Psoas muscle (tissue), 8 donors: Measurements from ENCODE around the gene MAPKAPK3. TPM values are rescaled to one million over a fixed set of nuclear protein-coding genes. Genes with fewer than 3 reads are reported as not detected.

Source experiments
- ATAC-seq, 4 donors: fragments of 200-7000 bp; cut with Tn5 transposase; one replicate each; pipeline ENCODE4 v1.9.1; 2020; ENCODE audit warnings: moderate library complexity in 3 of 4, mild to moderate bottlenecking in 2 of 4
- DNase-seq, 2 donors: peaks; one replicate each; pipeline ENCODE4 v3.0.0-alpha.2; 2020
- H3K27ac ChIP-seq: fragments of 200-600 bp; one replicate; pipeline ENCODE4 v1.8.0; 2022
- H3K27me3 ChIP-seq, 3 donors: fragments of 200-600 bp in 1 of 3; one replicate each; pipeline versions ENCODE4 v1.6.1 to v1.8.0; 2013 to 2022; ENCODE audit warnings: low read length in 2 of 3, mild to moderate bottlenecking in 2 of 3, moderate library complexity in 1 of 3; ENCODE audit not compliant: insufficient read depth in 3 of 3
- H3K36me3 ChIP-seq, 2 donors: fragments of 200-600 bp in 1 of 2; one replicate each; pipeline versions ENCODE4 v1.6.1 to v1.8.0; 2013 to 2022; ENCODE audit warnings: low read depth in 1 of 2, mild to moderate bottlenecking in 1 of 2, moderate library complexity in 1 of 2; ENCODE audit not compliant: insufficient read depth in 1 of 2
- H3K4me1 ChIP-seq: fragments of 200-600 bp; one replicate; pipeline ENCODE4 v1.8.0; 2022
- H3K4me3 ChIP-seq: fragments of 200-600 bp; one replicate; pipeline ENCODE4 v1.8.0; 2022; ENCODE audit warnings: mild to moderate bottlenecking
- H3K9me3 ChIP-seq: fragments of 200-600 bp; one replicate; pipeline ENCODE4 v1.8.0; 2022
- WGBS, 3 donors: extraction: QIAGEN DNeasy Blood & Tissue Kit; methylation state at CpG; one replicate each; pipeline versions ENCODE4 v1.1.6 to v1.1.7; 2013; 5-methylcytosine and 5-hydroxymethylcytosine counted together
- intact Hi-C, 2 donors: fragments of 100-400 bp; cut with DNase I; formaldehyde crosslinking; loops; one replicate each; pipeline versions ENCODE4 v1.11.0 to v1.14.2; 2022
- polyA plus RNA-seq, 3 donors: library from polyadenylated mRNA; stranded (reverse); fragments of 200-250 nt; gene quantifications; one replicate each; pipeline ENCODE4 v1.2.3, GENCODE V29; 2013
- total RNA-seq, 4 donors: library from RNA; stranded (reverse); fragmentation: NEBNext Ultra II Directional in 2 of 4; extraction: Animal tissue kit (Norgen Biotek cat#: 25700) in 2 of 4; gene quantifications; one replicate each; pipeline versions ENCODE4 v1.2.1 to v1.2.4, GENCODE V29; 2021 to 2023
- TF ChIP-seq, protein P1 (sequence below): fragments of 200-600 bp; IDR thresholded peaks from one replicate; pipeline ENCODE4 v1.8.0; 2022; ENCODE audit warnings: antibody characterized with exemption
- donor health status: healthy with polysubstance abuse.
- donor health status: DM: no; HTN: no; CAD: no; lungs with moderate emphysema.
- donor health status: Bipolar disorder and iron deficiency.
- donor health status: healthy.
- donor health status: DM: yes; HTN: yes; CAD: no.
- donor health status: DM: no; HTN: no; CAD: no.
- donor health status: DM: no; HTN: no; CAD: no.
- donor health status: DM: yes; HTN: yes; CAD: no.

MAPKAPK3 gene
- total and polyA plus RNA-seq, 7 donors, result 88.2 to 409 (median 249) TPM

DNA sequence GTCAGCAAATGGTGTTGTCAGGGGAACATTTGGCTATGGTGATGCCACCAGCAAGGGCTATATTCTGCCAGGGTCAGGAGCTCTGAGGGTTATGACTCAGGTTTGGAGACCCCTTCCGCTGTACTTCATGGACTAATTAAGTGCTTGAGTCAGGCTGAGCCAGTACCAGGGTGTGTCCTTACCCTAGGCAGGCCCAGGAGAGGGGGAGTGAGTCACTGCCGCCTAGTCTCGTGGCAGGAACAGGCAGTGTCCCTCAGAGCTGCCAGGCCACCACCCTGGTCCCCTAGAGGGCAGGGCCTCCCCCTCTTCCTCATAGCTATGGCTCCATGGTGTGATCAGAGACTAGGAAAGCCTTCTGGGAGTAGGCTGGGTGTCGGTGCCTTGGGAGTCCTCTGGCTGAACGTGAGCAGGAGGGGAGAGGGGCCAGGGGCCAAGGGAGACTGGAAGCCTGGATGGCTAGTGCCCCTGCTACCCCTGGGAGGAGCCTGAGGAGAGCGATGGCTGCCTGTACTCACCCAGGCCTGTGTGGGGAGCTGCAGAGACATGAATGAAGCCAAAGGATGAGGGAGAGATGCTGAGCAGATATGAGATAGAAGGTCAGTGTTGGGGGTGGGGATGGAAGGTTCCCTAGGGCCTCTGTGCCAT lies 10.6 kb downstream of the MAPKAPK3 start:
- Histone ChIP-seq H3K4me1 (peaks cover 85% of the 10 kb centered on the region), H3K27ac (peak overlapping the region; percentile 88), H3K9me3 (no peaks in the 10 kb centered on the region), H3K27me3 (no peaks in the 10 kb centered on the region), H3K4me3 (no peak overlapping the region), H3K36me3 (peaks cover 0 to 3% of the 10 kb centered on the region in 2 donors)
- TF ChIP-seq, protein P1, sequence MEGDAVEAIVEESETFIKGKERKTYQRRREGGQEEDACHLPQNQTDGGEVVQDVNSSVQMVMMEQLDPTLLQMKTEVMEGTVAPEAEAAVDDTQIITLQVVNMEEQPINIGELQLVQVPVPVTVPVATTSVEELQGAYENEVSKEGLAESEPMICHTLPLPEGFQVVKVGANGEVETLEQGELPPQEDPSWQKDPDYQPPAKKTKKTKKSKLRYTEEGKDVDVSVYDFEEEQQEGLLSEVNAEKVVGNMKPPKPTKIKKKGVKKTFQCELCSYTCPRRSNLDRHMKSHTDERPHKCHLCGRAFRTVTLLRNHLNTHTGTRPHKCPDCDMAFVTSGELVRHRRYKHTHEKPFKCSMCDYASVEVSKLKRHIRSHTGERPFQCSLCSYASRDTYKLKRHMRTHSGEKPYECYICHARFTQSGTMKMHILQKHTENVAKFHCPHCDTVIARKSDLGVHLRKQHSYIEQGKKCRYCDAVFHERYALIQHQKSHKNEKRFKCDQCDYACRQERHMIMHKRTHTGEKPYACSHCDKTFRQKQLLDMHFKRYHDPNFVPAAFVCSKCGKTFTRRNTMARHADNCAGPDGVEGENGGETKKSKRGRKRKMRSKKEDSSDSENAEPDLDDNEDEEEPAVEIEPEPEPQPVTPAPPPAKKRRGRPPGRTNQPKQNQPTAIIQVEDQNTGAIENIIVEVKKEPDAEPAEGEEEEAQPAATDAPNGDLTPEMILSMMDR, result peak; percentile 28
- intact Hi-C loops, result no loop called here
- peak; percentile 80 to 88 (median 83) for ATAC-seq
- WGBS, 3 donors, result 27 to 52% (median 30%) methylated on average over 6 of the region's 6 CpGs
- peak; percentile 83 to 95 for DNase-seq

DNA sequence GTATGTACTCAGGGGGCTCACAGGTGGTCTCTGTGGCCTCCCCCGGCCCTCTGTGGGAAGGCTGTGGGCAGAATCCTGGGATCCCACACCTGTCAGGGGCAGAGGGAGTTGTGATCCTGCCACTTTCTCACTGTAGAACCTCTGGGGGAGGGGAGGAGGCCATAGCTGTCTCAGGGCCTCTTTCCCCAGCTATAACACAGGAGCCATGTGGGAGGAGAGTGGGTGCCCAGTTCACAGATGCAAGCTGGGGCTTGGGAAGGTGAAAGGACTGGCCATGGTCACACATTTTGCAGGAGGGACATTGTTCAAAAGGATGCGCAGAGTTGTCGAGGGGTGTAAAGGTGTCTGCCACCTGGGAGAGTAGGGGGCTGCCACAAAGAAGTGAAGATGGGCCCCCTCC lies 11.7 kb downstream of the MAPKAPK3 start:
- no peaks in the 10 kb centered on the region for H3K9me3 ChIP-seq
- peaks cover 83% of the 10 kb centered on the region for H3K4me1 ChIP-seq
- H3K4me3 ChIP-seq, result no peak overlapping the region
- H3K27me3 ChIP-seq, result no peaks in the 10 kb centered on the region
- intact Hi-C loops, result no loop called here
- TF ChIP-seq, protein P1, result no peak
- ATAC-seq (no peak), DNase-seq (no peak)
- 96 to 98% (median 97%) methylated on average over 3 of the region's 3 CpGs for WGBS, 3 donors
- H3K27ac ChIP-seq, result peak overlapping the region; percentile 88
- H3K36me3 ChIP-seq, result no peaks in the 10 kb centered on the region

DNA sequence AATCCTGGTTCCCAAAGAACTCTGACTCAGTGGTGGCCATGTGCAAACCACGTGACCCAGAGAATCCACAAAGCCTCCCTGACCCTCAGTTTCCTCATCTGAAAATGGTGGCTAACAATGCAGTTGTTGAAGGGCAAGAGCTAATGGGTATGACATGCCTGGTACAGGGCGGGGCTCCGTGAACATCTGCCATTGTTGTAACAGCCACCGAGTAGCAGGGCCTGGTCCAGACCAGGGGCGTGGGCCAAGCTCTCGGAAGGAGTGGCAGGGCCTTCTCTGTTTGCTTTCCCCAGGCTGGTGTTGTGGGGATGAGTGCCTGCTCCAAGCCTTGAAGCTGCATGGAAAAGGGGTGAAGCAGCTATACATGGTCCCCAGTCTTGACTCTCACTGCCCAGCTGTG lies 13.4 kb downstream of the MAPKAPK3 start:
- DNase-seq, result no peak
- TF ChIP-seq, protein P1, result no peak
- WGBS, 3 donors, result 78 to 81% (median 80%) methylated on average over 6 of the region's 6 CpGs
- Histone ChIP-seq H3K36me3 (no peaks in the 10 kb centered on the region), H3K27ac (peak overlapping the region; percentile 50), H3K4me1 (peaks cover 65% of the 10 kb centered on the region), H3K27me3 (no peaks in the 10 kb centered on the region), H3K4me3 (no peak overlapping the region), H3K9me3 (no peaks in the 10 kb centered on the region)
- ATAC-seq, result no peak
- intact Hi-C loops, result no loop called here

DNA sequence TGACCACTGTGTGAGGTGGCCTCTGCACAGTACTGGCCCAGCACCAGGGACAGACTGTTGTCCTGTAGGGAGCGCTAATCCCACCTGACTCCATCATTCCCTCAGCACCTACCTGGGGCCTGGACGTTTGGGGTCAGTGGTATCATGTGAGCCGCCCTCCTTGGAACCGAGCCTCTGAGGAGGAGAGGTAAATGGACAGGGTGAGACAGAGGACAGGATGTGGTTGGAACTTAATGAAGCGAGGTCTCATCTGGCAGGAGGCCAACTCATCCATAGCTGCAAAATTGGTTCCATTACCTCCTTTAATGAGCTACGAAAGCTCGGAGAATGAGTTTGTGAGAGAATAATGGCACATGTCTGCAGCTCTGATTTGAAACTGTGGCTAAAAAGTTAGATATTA lies 13.9 kb downstream of the MAPKAPK3 start:
- Histone ChIP-seq H3K9me3 (no peaks in the 10 kb centered on the region), H3K27ac (peak overlapping the region; percentile 23), H3K36me3 (no peaks in the 10 kb centered on the region), H3K4me3 (no peak overlapping the region), H3K27me3 (no peaks in the 10 kb centered on the region), H3K4me1 (peaks cover 62% of the 10 kb centered on the region)
- intact Hi-C loops, result no loop called here
- 67 to 72% (median 67%) methylated on average over 7 of the region's 7 CpGs for WGBS, 3 donors
- TF ChIP-seq, protein P1, result no peak
- ATAC-seq (no peak), DNase-seq (no peak)

DNA sequence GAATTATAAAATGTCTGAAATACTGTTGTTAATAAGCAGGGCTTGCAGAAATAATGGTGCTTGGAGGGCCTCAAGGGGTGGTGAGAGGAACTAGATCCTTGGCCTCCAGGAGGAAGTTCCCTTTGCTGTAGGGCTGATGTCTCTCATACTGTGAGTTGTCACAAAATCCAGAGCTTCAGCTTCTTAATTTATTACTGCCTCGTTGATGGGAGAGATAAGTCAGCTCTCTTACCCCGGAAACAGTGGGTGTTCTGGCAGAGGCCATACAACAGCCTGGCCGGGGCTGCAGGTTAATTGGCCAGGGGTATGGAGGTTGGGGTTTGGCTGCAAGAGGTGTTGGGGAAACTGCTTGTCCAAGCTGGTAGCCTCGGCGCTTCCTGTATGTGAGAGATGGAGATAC lies 15.5 kb downstream of the MAPKAPK3 start:
- Histone ChIP-seq H3K36me3 (no peaks in the 10 kb centered on the region), H3K4me3 (no peak overlapping the region), H3K4me1 (peaks cover 57% of the 10 kb centered on the region), H3K27me3 (no peaks in the 10 kb centered on the region), H3K9me3 (no peaks in the 10 kb centered on the region), H3K27ac (no peak overlapping the region)
- ATAC-seq (no peak), DNase-seq (no peak)
- intact Hi-C loops, result no loop called here
- TF ChIP-seq, protein P1, result no peak
- WGBS, 3 donors, result 49 to 63% (median 51%) methylated on average over 5 of the region's 5 CpGs
